Activated CD4-positive, alpha-beta T cell treated with anti-CD3 and anti-CD28 coated beads, Interleukin-2, amount 10 ng/mL, durations not matched to agents 24 days and 14 days (primary cell): ENCODE measurements around the gene CRYZL1. TPM values are rescaled to one million over a fixed set of nuclear protein-coding genes. Genes with fewer than 3 reads are reported as not detected.

ENCODE experiments used
- DNase-seq: peaks from one replicate; pipeline ENCODE4 v3.0.0; 2022
- H3K27ac Mint-ChIP-seq: one replicate; pipeline ENCODE4 v1.8.0; 2022; ENCODE audit warnings: mild to moderate bottlenecking, mixed read lengths
- H3K27me3 Mint-ChIP-seq: one replicate; pipeline ENCODE4 v1.8.0; 2022; ENCODE audit warnings: mixed read lengths
- H3K36me3 Mint-ChIP-seq: one replicate; pipeline ENCODE4 v1.8.0; 2022; ENCODE audit warnings: low read depth, mild to moderate bottlenecking, mixed read lengths
- H3K4me1 Mint-ChIP-seq: one replicate; pipeline ENCODE4 v1.8.0; 2021; ENCODE audit warnings: mixed read lengths
- H3K4me3 Mint-ChIP-seq: one replicate; pipeline ENCODE4 v1.8.0; 2022; ENCODE audit warnings: mild to moderate bottlenecking, moderate library complexity, mixed read lengths
- H3K9me3 Mint-ChIP-seq: one replicate; pipeline ENCODE4 v1.8.0; 2021; ENCODE audit warnings: mixed read lengths
- intact Hi-C: fragments of 100-400 bp; cut with micrococcal nuclease; formaldehyde crosslinking; loops from one replicate; pipeline ENCODE4 v1.15.1; 2023
- total RNA-seq: library from RNA; stranded (reverse); gene quantifications from 2 replicates; pipeline ENCODE4 v1.2.3, GENCODE V29; 2022

The CRYZL1 gene
- total RNA-seq, 1 donor from 2014 or later = 34.8 TPM

DNA sequence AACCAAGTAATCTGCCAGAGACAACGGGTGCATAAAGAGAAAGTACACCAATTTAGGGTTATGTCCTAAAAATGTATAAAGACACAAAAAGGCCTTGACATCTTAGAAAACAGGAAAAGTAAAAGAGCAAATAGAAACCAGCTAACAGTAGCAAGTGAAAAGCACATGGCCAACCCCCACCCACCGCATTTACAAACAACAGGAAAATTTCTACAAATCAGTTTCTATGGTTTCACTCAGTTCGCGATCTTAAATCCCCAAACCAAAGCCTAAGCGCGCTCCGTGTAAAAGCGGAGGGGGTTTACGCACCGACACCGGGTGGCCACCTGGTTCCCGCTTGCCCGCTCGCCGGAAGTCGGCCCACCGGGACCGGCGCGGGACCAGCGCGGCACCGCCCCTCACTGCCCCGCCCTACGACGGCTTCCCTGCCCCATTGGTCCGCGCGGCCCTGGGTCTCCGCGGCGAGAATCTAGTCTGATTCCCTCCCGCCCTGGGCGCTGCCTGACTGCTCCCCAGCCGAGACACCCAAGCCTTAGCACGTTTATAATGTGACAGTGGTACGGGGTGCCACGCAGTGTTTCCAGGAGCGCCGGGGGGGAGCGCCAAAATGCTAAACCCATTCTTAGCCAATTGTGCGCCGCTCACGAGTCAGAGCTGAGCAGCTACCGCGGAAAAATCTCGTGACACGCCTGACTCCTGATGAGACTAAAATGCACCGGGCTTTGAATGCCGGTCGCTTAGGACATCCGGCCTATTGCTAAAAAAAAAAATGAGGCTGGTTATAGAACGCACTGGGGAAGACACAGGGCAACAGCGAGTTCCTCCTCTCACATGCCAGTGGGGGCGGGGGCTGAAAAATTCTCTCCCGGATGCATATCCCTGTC lies 99.5 kb downstream of the CRYZL1 start, which contains the start of gene GART:
Gene GART (minus strand): TSS at position 362 of the 884 bp plus-strand sequence. CDS start 2,802 bp downstream, outside the sequence.
- intact Hi-C loops = loop anchor here (1.0 kb wide), 3 partner anchors 46 to 63 kb away; partner anchors contain the start of genes DNAJC28, DONSON and TMEM50B
- no peaks in the 10 kb centered on the region for H3K27me3 Mint-ChIP-seq

DNA sequence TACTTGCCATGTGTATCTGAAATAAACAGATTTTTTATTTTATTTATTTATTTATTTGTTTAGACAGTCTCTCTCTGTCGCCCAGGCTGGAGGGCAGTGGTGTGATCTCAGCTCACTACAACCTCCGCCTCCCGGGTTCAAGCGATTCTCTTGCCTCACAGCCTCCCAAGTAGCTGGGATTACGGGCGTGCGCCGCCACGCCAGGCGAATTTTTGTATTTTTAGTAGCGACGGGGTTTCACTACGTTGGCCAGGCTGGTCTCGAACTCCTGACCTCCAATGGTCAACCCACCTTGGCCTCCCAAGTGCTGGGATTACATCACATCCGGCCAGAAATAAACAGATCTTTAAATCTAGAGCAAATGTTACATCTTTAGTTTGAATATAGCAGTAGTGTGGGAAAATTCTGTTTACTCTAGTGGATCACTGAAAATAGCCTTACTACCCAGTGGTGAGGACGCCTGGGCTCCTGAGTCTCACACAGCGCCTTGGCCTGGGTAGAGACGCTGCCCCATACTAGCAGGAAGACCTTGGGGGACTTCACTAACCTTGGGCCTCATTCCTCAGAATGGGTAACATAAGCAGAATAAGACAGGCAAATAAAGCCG lies 100.3 kb downstream of the CRYZL1 start:
- intact Hi-C loops = no loop called here
- H3K9me3 Mint-ChIP-seq = peaks cover 8% of the 10 kb centered on the region
- H3K36me3 Mint-ChIP-seq = peaks cover 52% of the 10 kb centered on the region
- H3K27me3 Mint-ChIP-seq = no peaks in the 10 kb centered on the region
- peak overlapping the region; percentile 95 for H3K4me3 Mint-ChIP-seq
- H3K4me1 Mint-ChIP-seq = peaks cover 43% of the 10 kb centered on the region
- peak overlapping the region; percentile 100 for H3K27ac Mint-ChIP-seq
- peak; percentile 71 for DNase-seq

More for the DNA sequence above, 99.5 kb downstream of the CRYZL1 start, which contains the start of gene GART:
- Mint-ChIP-seq H3K36me3 (peaks cover 50% of the 10 kb centered on the region), H3K27ac (peak within 1 kb of the TSS; percentile 100), H3K4me1 (peaks cover 41% of the 10 kb centered on the region), H3K4me3 (peak within 1 kb of the TSS; percentile 95), H3K9me3 (peaks cover 8% of the 10 kb centered on the region)
- peak; percentile 95 for DNase-seq

DNA sequence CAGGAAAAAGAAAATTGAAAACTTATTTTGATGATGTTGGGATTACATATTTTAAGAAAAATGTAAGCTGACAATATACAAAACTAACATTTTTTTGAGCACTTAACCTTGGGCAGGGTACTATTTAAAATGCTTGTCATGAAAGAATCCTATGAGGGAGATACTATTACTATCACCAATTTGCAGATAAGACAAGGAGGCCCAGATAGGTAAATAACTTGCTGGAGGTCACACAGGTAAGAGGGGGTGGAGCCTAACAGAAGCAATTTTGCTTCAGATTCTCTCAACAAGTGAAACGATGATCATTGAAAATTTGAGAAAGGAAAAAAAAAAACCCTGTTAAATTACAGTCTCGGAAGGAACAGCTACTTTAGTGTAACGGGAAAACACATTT lies 100.8 kb downstream of the CRYZL1 start:
- Mint-ChIP-seq H3K9me3 (peaks cover 8% of the 10 kb centered on the region), H3K27ac (peak overlapping the region; percentile 86), H3K4me3 (peak overlapping the region; percentile 95), H3K27me3 (no peaks in the 10 kb centered on the region), H3K4me1 (peaks cover 41% of the 10 kb centered on the region), H3K36me3 (peaks cover 50% of the 10 kb centered on the region)
- peak; percentile 53 for DNase-seq
- intact Hi-C loops = no loop called here

DNA sequence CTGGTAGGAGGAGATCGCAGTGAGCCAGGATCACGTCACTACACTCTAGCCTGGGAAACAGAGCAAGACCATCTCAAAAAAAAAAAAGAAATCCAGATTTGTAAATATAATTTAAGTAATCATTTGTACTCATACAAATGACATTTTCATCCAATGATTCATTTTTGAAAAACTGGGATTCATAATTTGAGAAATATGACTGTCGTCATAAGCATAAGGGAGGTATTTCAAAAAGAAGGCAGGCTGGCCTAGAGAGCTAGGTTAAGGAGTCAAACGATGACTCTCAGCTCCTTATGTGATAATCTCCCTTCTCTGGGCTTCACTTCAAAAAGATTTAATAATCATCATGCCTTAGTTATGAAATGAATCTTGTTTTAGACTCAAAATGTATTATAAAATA lies 101.9 kb downstream of the CRYZL1 start:
- Mint-ChIP-seq H3K36me3 (peaks cover 59% of the 10 kb centered on the region), H3K4me1 (peaks cover 37% of the 10 kb centered on the region), H3K9me3 (peaks cover 8% of the 10 kb centered on the region), H3K4me3 (no peak overlapping the region), H3K27me3 (no peaks in the 10 kb centered on the region), H3K27ac (no peak overlapping the region)
- intact Hi-C loops = no loop called here
- DNase-seq = peak; percentile 29

Other genes with a start within 250 kb of the CRYZL1 start
- 8.5 and 9.9 TPM in 2 replicates for gene IFNGR2, start 238.3 kb downstream of the CRYZL1 start, total RNA-seq
- 14.4 and 16.4 TPM in 2 replicates for gene TMEM50B, start 161.8 kb downstream of the CRYZL1 start, total RNA-seq
- 0.09 and 0.12 TPM in 2 replicates for gene DNAJC28, start 150.0 kb downstream of the CRYZL1 start, total RNA-seq
- gene GART, start 99.6 kb downstream of the CRYZL1 start, total RNA-seq = 216 and 221 TPM in 2 replicates
- 351 and 363 TPM in 2 replicates for gene SON, start 98.7 kb downstream of the CRYZL1 start, total RNA-seq
- 42.6 and 42.7 TPM in 2 replicates for gene DONSON, start 53.1 kb downstream of the CRYZL1 start, total RNA-seq
- gene ITSN1, start 760 bp upstream of the CRYZL1 start, total RNA-seq = 4.5 and 4.8 TPM in 2 replicates